GM18870 (cell line): ENCODE measurements around the gene CTSL.
"Not testable (repeated sequence)": the region's sequence is repeated elsewhere in the genome, so short reads cannot be mapped to it uniquely, and the experiment has no call there.

ENCODE experiments used
- ATAC-seq: cut with Tn5 transposase; IDR thresholded peaks from one replicate; pipeline ENCODE4 v1.9.1; 2021; ENCODE audit warnings: moderate library complexity; ENCODE audit not compliant: unreplicated experiment

Gene CTSL

DNA sequence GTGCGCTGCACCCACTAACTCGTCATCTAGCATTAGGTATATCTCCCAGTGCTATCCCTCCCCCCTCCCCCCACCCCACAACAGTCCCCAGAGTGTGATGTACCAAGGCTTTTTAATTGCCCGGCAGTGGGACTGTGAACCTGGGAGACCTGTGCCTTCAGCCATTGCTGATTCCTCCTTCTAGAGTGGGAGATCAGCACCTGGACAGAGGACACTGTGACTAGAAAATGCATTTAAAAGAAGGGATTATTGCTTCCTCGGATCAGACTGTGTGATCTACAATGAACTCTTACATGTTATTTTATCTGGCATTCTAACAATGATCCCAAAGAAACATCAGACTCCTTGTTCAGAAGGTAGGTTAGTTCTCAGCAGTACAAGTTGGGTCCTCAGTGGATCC is 25.9 kb downstream of the CTSL start:
- ATAC-seq, result no peak

DNA sequence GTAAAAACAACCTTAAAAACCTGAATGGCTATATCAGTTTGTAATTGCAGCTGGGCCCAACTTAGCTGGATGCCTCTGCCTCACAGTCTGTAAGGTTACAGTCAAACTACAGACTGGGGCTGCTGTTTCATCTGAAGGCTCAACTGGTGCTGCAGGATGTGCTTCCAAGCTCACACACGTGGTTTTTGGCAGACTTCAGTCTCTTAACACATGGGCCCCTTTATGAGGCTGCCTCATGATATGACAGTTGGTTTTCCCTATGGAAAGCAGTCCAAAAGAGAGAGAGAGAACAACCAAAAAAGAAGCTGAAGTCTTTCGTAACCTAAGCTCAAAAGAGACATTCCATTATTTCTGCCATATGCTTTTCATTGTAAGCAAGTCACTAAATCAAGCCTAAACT is 27.4 kb downstream of the CTSL start:
- no peak for ATAC-seq

DNA sequence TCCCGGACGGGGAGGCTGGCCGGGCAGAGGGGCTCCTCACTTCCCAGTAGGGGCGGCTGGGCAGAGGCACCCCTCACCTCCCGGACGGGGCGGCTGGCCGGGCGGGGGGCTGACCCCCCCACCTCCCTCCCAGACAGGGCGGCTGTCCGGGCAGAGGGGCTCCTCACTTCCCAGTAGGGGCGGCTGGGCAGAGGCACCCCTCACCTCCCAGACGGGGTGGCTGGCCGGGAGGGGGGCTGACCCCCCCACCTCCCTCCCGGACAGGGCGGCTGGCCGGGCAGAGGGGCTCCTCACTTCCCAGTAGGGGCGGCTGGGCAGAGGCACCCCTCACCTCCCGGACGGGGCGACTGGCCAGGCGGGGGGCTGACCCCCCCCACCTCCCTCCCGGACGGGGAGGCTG is 32.4 kb downstream of the CTSL start:
- ATAC-seq, result not testable (repeated sequence)

DNA sequence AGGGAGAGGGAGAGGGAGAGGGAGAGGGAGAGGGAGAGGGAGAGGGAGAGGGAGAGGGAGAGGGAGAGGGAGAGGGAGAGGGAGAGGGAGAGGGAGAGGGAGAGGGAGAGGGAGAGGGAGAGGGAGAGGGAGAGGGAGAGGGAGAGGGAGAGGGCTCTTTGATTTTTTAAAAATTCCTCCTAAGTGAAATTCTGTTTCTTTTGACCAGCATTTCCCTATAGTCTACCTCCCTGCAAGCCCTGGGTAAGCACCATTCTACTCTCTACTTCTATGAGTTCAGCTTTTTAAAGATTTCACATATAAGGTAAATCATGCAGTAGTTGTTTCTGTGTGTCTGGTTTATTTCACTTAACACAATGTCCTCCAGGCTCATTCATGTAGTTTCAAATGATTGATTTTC is 34.1 kb downstream of the CTSL start:
- not testable (repeated sequence) for ATAC-seq

DNA sequence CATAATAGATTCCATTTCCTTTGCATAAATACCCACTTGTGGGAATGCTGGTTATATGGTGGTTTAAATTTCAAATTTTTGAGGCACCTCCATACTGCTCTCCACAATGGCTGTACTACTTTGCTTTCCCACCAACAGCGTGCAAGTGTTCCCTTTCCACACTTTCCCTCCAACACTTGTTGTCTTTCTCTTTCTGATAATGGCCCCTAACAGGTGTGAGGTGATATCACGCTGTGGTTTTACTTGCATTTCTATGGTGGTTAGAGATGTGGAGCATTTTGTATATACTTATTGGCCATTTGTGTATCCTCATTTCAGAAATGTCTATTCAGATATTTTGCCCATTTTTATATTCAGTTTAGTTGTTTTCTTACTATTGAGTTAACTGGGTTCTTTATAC is 34.6 kb downstream of the CTSL start:
- ATAC-seq, result no peak

DNA sequence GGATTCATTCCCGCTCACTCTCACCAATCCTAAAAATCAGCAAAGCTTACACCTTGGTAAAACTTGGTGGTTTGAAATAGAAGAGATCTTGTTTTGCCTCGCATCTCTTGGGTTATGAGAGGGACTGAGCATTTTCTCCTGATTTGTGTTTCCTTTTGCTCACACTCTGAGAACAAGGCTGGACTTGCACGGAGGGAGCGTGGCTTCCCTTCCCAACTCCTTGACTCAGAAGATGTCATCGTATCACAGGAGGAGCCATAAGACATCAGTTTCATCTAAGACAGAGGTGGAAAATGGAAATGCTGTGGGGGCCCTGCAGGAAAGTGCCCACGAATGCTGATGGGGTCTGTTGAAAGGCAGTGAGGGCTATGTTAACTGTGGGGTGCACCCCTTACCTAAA is 37.4 kb downstream of the CTSL start:
- no peak for ATAC-seq

DNA sequence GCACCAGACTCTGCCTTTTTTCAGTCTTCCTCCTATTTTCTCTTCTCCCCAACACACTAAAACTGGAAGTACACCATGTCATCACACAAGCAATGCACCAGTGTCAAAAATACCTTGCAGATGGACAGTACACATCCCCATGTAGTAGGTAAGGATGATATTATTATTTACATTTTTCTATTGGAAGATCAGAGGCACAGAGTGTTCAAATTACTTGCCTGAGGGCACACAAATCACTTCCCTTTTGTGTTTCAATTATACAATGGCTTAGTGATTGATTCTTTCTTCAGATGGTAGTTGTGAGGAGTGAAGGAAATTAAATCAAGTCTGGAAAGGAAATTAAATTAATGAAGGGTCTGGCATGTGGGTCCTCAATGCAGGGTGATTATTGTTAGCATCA is 39.6 kb downstream of the CTSL start:
- ATAC-seq, result no peak

DNA sequence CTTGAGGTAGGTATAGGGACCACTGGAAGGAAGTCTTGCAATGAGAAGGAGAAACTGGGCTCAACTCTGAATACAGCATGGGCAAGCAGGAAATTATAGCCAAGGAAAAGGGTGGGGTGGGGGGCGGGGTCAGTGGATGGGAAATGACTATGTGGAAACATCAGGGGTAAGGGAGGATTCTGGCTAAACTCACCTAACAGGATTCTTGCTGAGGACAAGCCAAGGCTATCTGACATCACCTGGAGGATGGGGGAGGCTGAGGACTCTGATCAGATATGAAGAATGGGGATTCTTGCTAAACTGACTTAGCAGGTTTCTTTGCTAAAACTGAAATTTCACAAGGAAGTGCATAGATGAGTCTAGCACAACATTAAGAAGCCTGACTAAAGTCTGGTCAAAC is 40.8 kb downstream of the CTSL start:
- ATAC-seq, result no peak

DNA sequence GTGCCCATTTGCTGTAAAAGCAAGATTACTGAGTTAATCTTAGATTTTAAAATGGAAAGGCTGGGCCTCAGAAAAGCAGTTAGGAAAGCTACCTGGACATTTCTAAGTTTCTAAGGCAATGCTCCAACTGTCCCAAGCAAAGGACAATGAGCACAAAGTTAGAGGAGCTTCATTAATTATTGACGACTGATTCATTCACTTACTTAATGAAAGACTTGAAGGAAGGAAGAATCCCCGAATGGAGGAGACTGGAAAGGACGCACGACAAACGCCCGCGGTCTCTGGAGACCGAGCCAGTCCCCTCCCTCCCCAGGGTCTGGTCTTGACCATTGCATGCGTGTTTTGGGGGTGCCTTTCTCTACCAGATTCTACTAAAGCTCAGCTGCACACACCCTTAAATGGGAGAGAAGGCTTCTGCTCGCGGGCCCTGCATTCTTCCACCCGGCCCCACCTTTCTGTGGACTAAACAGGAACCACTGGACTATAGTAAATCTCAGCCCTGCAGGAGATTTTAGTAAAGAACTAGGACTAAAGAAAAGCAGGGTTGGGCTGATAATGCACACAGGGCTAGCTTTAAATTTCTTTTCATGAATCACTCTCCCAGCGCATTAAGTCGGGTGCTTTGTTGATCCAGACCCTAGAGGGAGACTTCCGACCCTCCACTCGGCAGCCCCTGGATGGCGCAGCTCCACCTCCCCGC is 44.8 kb downstream of the CTSL start:
- no peak for ATAC-seq

DNA sequence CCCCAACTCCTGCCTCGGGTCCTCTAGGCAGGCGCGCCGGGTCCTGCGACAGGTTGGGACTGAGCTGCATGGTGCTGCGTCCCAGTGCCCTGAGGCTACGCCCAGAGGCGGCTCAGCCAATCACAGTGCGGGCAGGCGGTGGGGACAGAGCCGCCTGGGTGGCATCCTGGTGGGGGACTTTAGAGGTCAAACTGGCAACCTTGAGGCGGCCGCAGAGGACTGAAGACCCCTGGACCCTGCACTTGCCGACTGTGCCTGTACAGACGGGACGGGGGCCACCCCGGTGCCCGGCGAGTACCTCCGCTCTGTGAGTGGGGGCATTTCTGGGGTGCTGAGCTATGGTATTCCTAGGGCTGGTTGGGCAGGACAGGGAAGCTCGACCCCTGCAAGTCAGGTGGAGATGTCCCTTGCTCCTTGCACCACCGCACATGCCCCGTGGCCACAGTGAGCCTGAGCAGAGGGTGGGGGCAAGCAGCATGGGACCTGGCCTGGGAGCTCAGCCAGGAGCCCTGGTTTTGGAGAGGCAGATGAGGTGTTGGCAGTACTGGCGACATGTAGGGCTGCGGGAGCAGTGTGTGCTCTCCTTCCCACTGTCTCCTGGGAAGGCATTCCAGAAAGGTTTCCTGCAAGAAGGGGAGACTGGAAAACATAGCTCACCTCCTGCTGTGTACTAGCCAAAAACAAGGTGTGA is 45.5 kb downstream of the CTSL start:
- ATAC-seq, result no peak

DNA sequence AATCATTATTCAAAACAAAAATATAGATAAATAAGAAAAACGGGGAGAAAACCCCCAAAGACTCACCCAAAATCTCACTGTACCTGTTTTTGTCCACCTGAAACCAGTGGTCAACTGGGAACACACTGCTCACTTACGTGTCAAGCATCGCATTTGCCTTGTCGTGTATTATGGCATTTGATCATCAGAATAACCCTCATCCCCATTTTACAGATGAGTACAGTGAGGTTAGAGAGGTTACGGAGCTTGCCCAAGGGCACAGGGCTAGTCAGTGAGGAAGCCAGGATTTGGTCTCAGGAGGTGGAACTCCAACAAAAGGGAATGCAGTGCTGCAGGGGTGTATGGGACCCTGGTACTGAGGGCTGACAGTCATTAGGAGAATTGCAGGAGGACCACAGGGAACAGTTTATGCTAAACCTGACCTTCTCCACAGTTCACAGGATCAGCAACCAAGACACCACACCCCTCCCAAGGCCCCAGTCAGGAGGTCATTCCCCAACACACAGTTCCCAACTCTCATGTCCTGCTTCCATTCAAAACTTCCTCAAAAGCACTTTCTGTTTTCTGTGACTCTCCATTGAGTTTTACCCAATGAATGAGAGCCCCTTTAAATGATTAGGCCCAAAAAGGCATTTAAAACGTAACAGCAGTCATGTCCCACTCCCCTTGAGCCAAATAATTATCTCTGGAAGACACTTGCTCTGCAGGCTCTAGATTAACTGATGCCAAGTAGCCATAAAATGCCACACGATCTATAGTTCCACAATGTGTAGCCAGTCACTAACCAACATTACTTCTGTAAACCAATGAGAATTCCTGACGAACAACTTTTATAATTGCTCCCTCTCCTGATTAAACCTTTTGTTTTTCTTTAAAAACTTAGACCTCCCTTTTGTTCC is 50.8 kb downstream of the CTSL start:
- no peak for ATAC-seq

DNA sequence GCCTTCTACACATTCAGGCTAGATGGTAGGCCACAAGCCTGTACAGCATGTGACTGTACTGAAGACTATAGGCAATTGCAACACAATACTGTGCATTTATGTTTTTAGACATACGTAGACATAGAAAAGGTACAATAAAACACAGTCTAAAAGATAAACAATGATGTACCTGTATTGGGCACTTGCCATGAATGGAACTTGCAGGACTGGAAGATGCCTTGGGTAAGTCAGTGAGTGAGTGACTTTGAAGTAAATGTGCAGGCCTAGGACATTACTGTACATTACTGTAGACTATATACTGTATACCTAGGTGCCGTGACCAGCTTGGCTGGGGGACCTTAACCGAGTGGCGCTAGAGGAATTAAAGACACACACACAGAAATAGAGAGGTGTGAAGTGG is 53.1 kb downstream of the CTSL start:
- ATAC-seq, result no peak
